Activated effector memory CD4-positive, alpha-beta T cell treated with anti-CD3 and anti-CD28 coated beads, Interleukin-2, amount 50 U/mL, for 16 hours (primary cell): ENCODE measurements around the gene TSC22D3.

Source experiments
- DNase-seq: peaks from one replicate; pipeline ENCODE4 v3.0.0-alpha.2; 2020

Gene TSC22D3

GRCh38 chrX:107758231-107758766 lies 17.3 kb downstream of the TSC22D3 start:
- no peak for DNase-seq

- no peak for DNase-seq
Observed at GRCh38 chrX:107755721-107756120, 19.9 kb downstream of the TSC22D3 start.

- no peak for DNase-seq
Observed at GRCh38 chrX:107753187-107753586, 22.4 kb downstream of the TSC22D3 start.

- DNase-seq: no peak
Observed at GRCh38 chrX:107752714-107753113, 22.9 kb downstream of the TSC22D3 start.

GRCh38 chrX:107752043-107752442 lies 23.5 kb downstream of the TSC22D3 start:
- no peak for DNase-seq

GRCh38 chrX:107750861-107751445 lies 24.6 kb downstream of the TSC22D3 start:
- no peak for DNase-seq

- no peak for DNase-seq
Observed at GRCh38 chrX:107750263-107750662, 25.3 kb downstream of the TSC22D3 start.

GRCh38 chrX:107748506-107748905 lies 27.1 kb downstream of the TSC22D3 start:
- DNase-seq: no peak

- DNase-seq: no peak
Observed at GRCh38 chrX:107747596-107748161, 27.9 kb downstream of the TSC22D3 start.

GRCh38 chrX:107744868-107745267 lies 30.7 kb downstream of the TSC22D3 start:
- no peak for DNase-seq

GRCh38 chrX:107743995-107744394 lies 31.6 kb downstream of the TSC22D3 start:
- DNase-seq: no peak

GRCh38 chrX:107742700-107743191 lies 32.8 kb downstream of the TSC22D3 start:
- no peak for DNase-seq

GRCh38 chrX:107741404-107741790 lies 34.2 kb downstream of the TSC22D3 start:
- DNase-seq: no peak

GRCh38 chrX:107739541-107739940 lies 36.0 kb downstream of the TSC22D3 start:
- no peak for DNase-seq

- no peak for DNase-seq
Observed at GRCh38 chrX:107738768-107739167, 36.8 kb downstream of the TSC22D3 start.

GRCh38 chrX:107738272-107738671 lies 37.3 kb downstream of the TSC22D3 start:
- no peak for DNase-seq

- no peak for DNase-seq
Observed at GRCh38 chrX:107736781-107737531, 38.6 kb downstream of the TSC22D3 start.

- no peak for DNase-seq
Observed at GRCh38 chrX:107734646-107735045, 40.9 kb downstream of the TSC22D3 start.

- no peak for DNase-seq
Observed at GRCh38 chrX:107733686-107734085, 41.9 kb downstream of the TSC22D3 start.

- no peak for DNase-seq
Observed at GRCh38 chrX:107731831-107732502, 43.6 kb downstream of the TSC22D3 start.

GRCh38 chrX:107730991-107731766 lies 44.4 kb downstream of the TSC22D3 start:
- no peak for DNase-seq

- DNase-seq: no peak
Observed at GRCh38 chrX:107730298-107730655, 45.3 kb downstream of the TSC22D3 start.
